IMR-90 (cell line): Measurements from ENCODE around the gene CCT5.

ENCODE experiments used
- BHLHE40 ChIP-seq: fragments of 150-350 bp; IDR thresholded peaks from 2 replicates; pipeline ENCODE4 v1.6.1; 2016; ENCODE audit warnings: mild to moderate bottlenecking, low read depth, low read length
- CTCF ChIP-seq: conservative IDR thresholded peaks from 2 replicates; pipeline ENCODE4 v1.5.1; 2012; ENCODE audit warnings: mild to moderate bottlenecking, low read depth, low read length, improper control_type of control experiment
- ELK1 ChIP-seq: fragments of 150-350 bp; IDR thresholded peaks from 2 replicates; pipeline ENCODE4 v1.6.1; 2016; ENCODE audit warnings: low read depth, mild to moderate bottlenecking, low read length, moderate library complexity, borderline replicate concordance
- FOS ChIP-seq: fragments of 150-350 bp; IDR thresholded peaks from 2 replicates; pipeline ENCODE4 v1.6.1; 2016; ENCODE audit warnings: low read depth, low read length
- MXI1 ChIP-seq: IDR thresholded peaks from 2 replicates; pipeline ENCODE4 v1.6.1; 2012; ENCODE audit warnings: low read depth, mild to moderate bottlenecking, low read length, moderate library complexity, borderline replicate concordance
- POLR2A ChIP-seq: IDR thresholded peaks from 2 replicates; pipeline ENCODE4 v1.6.1; 2012; ENCODE audit warnings: mild to moderate bottlenecking, low read depth, low read length
- RCOR1 ChIP-seq: IDR thresholded peaks from 2 replicates; pipeline ENCODE4 v1.6.1; 2012; ENCODE audit warnings: mild to moderate bottlenecking, low read length, improper control_type of control experiment; ENCODE audit not compliant: insufficient replicate concordance
- RFX5 ChIP-seq: IDR thresholded peaks from 2 replicates; pipeline ENCODE4 v1.8.0; 2012; ENCODE audit warnings: low read depth, mild to moderate bottlenecking, low read length, moderate library complexity
- SMC3 ChIP-seq: fragments of 150-350 bp; IDR thresholded peaks from 2 replicates; pipeline ENCODE4 v1.6.1; 2016; ENCODE audit warnings: low read depth, mild to moderate bottlenecking, antibody characterized with exemption, low read length, moderate library complexity
- USF2 ChIP-seq: fragments of 150-350 bp; IDR thresholded peaks from 2 replicates; pipeline ENCODE4 v1.6.1; 2017; ENCODE audit warnings: mild to moderate bottlenecking, antibody characterized with exemption, low read length, low read depth

GRCh38 chr5:10268100-10268499, 18.0 kb downstream of the CCT5 start:
- TF ChIP-seq CTCF (no peak), RFX5 (no peak), POLR2A (no peak), BHLHE40 (no peak), ELK1 (no peak), FOS (no peak), SMC3 (no peak), USF2 (no peak), RCOR1 (no peak), MXI1 (no peak)
